Forelimb muscle (tissue), 1 donor: ENCODE data around the gene SNAP29. TPM values are rescaled to one million over a fixed set of nuclear protein-coding genes. Genes with fewer than 3 reads are reported as not detected.
A peak's percentile ranks its signal among the peaks of the same experiment; 100 is the strongest.
"Not testable (repeated sequence)": the region's sequence is repeated elsewhere in the genome, so short reads cannot be mapped to it uniquely, and the experiment has no call there.

Experiments used
- DNase-seq: peaks from one replicate; pipeline ENCODE4 v3.0.0-alpha.2; 2013; ENCODE audit warnings: low read depth
- polyA plus RNA-seq: library from polyadenylated mRNA; unstranded; fragments of 120-200 nt; gene quantifications from one replicate; pipeline ENCODE4 v1.2.1, GENCODE V29; 2013; ENCODE audit not compliant: insufficient read length

The SNAP29 gene
- polyA plus RNA-seq, 1 donor, result 18.0 TPM

DNA sequence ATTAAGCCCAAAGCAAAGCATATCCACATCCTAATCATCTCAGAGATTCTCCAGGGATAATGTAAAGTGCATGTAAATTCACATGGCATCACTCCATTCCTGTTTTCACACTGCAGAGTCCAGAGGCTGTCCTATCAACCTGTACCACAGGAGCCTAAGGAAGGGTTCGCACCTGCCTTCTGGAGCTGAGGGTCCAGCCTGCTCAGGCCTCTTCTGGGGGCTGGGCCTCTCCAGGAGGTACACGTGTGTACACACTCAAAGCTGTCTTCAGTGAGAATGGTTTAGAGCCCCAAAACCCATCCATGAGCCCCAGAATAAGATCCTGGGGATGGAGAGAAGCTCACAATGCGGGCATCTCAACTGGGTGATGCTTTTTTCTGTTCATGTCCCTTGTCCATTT lies 24.1 kb upstream of the SNAP29 start:
- no peak for DNase-seq

DNA sequence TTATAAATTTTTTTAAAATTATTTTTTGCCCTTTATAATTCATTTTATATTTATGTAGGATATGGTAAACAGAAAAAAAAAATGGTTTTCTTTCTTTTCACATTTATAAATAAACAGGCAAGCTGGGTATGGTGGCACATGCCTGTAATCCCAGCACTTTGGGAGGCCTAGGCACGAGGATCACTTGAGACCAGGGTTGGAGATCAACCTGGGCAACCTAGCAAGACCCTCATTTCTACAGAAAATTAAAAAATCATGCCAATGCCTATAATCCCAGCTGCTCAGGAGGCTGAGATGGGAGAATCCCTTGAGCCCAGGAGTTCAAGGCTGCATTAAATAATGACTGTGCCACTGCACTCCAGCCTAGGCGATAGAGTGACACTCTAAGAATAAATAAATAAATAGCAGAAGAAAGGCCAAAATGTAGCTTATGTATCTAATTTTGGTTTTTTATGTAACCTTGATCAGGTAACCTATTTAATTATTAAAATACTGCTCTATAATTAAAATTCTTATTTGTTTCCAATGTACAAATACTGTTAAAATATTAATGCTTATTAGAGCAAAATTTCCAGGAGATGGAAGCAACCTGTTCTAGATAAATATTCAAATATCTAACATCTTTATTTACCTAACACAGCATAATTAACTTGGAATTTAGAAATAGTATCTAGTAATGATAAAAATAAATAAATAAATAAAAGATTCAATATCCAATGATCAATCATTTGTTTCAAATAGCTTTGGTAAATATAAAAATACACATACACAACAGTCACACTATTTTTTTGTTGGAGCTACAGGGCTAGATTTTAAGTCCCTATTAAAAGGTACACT lies 21.6 kb upstream of the SNAP29 start:
- DNase-seq, result no peak

DNA sequence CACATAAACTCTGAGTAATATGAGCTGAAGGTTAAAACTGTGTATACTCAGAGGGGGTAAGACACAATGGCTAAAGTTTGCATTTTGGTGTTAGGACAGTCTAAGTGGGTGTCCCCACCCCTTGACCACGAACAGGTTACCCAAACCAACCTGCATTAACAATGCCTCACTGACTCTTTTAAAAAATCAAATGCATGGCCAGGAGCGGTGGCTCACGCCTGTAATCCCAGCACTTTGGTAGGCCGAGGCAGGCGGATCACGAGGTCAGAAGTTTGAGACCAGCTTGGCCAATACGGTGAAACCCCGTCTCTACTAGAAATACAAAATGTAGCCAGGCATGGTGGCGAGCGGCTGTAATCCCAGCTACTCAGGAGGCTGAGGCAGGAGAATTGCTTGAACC lies 19.5 kb upstream of the SNAP29 start:
- not testable (repeated sequence) for DNase-seq

DNA sequence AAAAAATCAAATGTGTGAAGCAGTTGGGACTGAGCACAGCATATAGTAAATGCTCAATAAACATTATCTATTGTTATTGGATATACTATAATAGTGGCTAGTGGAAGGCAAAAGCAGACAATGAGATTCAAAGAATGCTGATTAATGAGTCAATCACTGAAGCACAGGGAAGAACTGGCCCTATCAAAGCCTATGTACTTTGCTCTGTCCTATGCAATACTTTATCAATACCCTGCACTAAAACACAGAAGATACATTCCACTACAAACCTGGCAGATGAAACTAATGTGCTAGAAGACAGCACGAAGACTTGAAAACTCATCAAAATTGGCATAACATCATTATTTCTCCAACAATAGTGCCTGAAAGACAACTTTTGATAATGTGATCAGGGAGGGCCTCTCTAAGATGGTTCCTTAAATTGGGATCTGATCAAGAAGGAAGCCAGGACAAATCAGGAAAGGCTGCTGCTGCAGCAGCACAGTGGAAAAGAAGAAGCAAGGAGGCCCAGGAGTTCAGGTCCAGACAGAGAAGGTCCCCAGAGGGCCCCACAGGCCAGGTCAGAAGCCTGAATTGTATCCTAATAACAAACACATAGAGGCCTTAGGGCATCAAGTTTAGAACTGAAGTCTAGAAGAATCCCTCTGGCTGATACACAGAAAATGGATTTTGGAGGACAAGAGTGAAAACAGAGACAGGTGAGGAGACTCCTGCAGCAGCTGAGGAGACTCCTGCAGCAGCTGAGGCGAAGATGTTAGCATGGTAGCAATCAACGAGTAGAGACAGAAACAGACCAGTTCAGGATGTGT lies 18.8 kb upstream of the SNAP29 start:
- no peak for DNase-seq

DNA sequence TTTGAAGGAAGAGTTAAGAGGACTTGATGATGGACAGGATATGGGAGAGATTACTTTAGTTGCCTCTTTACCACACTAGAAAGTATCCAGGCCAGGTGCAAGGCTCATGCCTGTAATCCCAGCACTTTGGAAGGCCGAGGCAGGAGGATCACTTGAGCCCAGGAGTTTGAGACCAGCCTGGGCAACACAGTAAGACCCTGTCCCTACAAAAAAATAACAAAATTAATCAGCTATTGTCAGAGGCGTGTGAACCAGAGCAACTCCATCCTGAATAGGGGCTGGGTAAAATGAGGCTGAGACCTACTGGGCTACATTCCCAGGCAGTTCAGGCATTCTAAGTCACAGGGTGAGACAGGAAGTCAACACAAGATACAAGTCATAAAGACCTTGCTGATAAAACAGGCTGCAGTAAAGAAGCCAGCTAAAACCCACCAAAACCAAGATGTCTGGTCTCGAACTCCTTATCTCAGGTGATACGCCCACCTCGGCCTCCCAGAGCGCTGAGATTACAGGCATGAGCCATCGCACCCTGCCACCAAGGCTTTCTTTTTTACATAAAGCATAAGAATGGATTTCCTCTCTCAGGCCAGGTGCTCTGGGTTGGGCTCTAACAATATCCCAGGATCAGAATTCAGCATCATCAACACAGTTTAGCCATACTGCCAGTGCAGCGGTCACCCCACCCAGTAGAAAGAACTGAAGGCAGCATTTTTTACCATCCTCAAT lies 18.0 kb upstream of the SNAP29 start:
- DNase-seq, result no peak

DNA sequence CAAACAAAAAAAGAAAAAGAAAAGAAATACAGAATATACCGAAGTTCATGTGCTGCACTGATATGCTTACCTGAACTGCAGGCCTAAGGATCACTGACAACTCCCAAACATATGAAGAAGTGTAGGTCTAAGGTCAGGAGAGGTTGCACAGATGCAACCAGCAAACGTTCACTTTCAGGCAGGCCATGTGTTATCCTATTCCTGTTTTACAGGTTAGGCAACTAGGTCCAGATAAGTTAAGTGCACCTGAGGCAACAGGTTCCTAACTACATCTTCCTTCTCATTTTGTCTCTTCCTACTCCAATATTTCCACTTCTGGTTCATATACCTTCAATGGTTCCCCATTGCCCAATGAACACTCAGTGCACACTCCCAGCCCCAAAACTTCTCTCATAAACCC lies 15.3 kb upstream of the SNAP29 start:
- DNase-seq, result no peak

DNA sequence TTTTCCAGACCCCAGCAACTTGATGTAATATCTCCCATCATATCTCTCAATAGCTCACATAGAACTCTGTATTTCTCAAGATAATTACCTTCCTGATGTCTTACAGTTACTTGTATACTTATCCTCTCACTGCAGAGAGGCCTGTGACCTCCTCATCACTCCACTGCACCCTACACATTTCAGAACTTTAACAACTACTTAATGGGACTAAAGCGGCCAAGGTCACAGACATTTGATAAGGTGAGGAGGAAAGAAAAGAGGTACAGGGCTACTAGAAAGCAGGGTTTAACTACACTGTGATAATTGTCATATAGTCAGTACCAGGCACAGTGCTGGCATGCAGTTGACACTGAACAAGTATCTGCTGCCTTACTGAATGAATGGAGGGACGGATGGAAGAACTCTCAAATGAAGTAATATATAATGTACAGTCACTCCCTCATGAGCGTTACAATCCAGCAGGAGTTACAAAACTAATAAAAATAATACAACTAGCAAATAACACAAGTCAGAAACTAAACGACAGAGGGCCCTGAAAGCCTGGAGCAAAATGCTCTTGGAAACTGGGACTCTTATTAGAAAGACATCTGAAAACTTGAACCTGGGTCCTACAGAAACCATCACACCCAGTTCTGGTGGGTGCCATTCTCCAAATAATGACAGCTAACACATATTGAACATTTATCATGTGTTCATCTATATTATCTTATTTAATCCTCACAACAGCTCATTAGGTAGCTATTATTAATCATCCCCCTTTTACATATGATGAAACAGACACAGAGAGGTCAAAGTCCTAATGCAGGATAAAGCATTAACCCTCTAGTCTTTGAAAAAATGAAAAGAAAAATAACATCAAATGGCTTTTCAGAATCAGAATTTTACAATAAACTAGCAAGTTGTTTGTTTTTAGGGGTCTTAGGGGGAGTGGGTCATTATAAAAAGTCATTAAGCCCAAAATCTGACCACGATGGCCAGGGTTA lies 14.5 kb upstream of the SNAP29 start:
- DNase-seq, result no peak

DNA sequence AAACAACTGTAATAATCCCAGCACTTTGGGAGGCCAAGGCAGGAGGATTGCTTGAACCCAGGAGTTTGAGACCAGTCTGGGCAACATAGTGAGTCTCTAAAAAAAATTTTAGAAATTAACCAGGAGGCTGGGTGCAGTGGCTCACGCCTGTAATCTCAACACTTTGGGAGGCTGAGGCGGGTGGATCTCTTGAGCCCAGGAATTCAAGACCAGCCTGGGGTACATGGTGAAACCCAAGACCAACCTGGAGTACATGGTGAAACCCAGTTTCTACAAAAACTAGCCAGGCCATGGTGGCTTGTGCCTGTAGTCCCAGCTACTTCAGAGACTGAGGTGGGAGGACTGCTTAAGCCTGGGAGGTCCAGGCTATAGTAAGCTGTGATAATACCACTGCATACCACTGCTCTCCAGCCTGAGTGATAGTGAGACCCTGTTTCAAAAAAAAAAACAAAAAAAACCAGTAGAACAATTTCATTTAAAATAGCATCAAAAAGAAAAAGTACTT lies 11.4 kb upstream of the SNAP29 start:
- no peak for DNase-seq

DNA sequence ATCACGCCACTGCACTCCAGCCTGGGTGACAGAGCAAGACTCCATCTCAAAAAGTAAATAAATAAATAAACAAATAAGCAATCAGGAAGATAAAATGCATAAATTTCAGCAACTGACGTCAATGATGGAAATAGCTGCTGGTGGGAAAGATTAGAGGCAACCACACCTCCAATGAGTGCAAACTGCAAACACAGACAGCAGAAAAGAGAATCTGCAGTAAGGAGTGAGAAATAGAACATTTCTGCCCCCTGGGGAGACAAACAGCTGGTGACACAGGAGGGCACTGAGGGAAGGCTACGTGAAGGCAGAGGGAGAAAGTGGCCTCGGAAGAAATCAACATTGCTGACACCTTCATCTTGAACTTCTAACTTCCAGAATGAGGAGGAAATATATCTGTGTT lies 6.7 kb upstream of the SNAP29 start:
- DNase-seq, result no peak

DNA sequence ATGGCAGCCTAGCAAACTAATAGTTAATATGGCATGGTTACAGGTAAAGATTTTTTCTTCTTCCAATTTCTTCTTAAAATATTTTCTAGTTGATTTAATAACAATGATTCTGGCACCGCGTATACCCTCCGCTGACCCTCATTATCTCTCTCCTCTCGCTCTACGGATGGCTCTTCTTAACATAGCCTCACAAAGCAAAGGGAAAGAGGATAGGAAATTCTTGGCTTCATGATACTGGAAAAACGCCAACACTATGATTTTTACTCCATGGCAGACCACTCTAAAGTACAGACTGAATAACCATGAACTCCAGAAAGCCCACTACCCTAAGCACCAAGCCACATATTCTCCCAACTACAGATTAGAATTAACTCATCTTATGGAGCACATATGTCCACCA lies 6.3 kb upstream of the SNAP29 start:
- no peak for DNase-seq

DNA sequence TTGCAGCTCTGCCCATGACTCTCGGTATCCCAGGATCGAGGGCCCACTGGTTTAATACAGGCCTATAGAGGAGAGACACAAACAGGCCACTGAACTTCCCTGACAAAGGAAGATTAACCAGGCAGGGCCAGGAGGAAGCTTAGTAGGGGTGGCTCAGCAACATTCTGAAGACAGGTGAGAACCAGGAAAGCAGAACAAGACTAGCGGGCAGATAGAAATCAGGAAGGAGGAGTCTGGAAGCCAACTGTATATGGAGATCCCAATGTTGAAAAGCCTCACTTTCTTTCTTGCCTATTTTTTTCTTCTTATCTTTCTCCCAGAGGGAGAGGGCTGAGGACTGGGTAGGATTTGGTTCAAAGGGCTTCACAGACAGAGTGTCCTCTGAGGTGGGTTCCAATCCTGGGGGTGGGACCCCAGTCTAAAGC lies 5.6 kb upstream of the SNAP29 start:
- no peak for DNase-seq

DNA sequence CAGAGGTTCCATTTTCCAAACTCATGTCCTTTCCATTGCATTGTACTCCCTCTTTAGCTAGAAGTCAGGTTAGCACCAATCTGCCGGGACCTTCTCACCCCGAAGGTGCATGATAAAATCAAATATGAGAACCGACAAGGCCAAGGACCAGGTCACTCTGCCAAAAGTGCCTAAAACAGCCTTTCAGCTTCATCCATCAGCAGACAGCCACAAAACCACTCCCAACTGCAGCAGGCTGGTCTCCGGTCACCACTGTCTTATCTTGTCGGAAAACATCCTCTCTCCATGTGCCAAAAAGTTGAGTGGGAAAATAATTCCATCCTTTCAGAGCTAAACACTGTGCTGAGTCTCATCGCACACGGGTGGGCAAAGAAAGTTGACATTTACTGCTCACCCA lies 1.6 kb upstream of the SNAP29 start:
- DNase-seq, result no peak

DNA sequence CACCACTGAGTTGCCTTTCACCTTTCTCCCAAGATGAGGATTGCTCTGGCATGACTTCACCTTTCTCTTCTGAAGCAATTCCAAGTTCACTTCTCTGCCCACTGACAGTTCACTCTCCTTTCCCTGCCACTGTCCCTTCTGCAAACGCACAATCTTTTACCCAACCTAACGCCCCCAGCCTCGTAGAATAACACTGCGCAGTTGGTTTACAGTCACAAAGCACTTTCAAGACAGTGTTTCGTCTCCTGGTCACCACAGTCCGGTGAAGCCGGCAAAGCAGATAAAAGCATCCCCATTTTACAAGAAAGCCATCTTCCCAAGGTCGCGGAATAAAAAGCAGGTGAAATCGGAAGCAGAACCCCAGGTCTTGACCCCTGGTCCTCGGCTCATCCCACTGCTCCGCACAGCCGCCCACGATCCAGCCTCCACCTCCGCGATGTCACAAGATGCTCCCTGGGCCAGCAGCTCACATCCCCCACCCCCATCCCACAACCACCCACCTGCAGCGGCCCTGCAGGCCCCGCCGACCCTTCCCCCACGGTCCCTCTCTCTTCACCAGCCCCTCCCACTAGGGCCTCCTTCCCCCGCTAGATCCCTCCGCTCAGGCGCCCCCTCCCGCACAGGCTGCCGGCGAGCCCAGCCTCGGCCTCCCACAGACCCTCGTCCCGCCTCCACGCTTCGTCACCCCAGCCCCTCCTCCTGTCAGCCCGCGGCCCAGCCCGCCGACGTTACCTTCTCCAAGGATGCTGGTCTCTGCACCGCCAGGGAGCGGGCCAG lies 781 bp upstream of the SNAP29 start:
- peak; percentile 60 for DNase-seq

DNA sequence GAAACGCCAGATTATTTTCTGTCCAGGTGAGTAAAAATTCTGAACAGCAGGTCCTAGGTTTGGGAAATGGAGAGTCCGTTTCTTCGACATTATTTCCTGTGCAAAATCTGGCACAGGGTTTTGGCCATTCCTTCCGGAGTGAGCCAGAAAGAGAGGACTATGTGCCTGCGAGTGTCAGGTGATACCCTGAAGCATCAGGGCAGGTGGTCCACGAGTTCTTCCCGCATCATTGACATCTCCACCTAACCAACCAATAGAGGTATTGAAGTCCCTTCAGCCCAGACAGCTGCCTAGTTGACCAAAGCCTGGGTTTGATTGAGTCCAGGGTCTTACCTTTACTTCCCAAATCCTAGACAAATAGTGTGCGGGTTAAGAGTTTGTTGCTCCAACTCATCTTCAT lies 808 bp downstream of the SNAP29 start:
- no peak for DNase-seq

DNA sequence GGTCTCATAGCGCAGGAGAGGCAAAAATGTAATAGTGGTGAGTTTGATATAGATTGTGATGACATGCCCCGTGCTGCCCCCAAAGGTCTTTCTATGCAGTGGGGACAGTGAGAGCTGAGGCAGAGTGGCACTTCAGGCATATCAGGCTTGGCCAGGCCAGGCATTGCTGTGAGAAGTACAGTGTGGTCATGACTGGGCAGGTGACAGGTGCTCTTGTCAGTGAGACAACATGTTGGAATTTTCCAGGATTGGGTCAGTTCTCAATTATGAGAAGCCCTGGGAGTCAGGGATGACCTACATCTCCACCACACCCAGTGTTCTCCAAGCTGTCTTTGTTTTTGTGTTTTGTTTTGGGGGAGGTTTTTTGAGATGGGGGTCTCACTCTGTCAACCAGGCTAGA lies 3.7 kb downstream of the SNAP29 start:
- DNase-seq, result no peak

DNA sequence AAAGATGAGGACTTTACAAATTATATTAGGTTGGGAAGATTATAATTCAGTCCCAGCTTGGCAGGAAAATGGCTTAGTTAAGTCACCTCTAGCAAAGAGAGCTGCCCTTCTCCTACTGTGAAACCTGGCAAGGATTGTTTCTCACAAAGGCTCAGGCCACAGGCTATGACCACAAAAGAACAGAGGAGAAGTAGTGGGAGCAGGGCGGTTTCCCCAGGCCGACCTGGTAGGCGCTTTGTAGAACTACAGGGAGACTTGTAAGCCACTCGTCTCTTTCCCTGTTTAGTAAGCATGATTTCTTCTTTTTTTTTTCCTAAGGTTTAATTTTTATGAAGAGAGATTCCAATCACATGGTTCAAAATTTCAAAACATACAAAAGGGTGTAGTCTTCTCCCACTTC lies 4.6 kb downstream of the SNAP29 start:
- DNase-seq, result no peak

DNA sequence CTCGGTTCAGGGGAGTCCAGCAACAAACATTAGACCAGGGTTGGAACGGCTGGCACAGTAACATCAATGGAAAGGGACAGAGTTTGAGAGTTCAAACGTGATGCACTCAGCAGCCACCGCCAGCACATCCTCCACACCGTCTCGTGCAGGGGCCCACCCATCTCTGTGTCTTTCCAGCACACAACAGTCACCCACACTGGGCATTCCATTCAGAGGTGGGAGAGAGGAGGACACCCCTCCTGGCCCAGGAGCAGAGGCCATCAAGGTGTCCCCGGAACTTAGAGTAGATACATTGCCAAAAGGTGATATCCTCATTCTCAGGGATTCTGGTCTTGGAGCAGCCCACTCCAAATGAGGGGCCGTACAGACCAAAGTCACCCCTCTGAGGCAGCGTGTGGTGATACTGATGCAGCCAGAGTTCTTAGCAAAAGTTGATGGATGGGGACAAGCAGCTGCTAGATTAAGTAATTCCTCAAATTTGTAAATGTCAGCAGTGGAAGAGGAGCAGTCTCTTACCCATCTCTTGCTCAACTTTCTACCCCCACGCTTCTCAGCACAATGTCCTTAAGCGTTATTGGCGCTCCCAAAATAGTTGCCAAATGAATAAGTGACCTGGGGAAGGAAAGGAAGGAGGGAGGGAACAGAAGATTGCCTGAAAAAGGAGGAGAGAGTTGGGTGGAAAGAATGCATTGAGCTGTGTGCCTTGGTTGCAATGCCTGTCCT lies 5.5 kb downstream of the SNAP29 start:
- DNase-seq, result no peak

DNA sequence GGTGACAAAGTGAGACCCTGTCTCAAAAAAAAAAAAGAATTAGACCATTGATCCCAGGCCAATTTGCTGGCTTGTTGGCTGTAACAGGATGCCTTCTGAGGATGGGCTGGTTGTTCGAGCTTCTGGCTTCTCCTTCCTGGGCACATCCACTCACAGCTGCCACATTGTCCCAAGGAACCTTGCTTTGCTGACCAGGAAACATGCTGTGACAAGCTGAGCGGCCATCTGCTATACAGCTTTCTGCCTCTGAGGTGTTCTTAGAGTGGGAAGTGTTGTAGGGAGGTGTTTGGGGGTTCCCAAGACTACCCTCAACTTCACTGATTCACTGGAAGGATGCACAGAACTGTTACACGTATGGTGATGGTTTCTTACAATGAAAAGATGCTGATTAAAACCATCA lies 6.5 kb downstream of the SNAP29 start:
- DNase-seq, result no peak

DNA sequence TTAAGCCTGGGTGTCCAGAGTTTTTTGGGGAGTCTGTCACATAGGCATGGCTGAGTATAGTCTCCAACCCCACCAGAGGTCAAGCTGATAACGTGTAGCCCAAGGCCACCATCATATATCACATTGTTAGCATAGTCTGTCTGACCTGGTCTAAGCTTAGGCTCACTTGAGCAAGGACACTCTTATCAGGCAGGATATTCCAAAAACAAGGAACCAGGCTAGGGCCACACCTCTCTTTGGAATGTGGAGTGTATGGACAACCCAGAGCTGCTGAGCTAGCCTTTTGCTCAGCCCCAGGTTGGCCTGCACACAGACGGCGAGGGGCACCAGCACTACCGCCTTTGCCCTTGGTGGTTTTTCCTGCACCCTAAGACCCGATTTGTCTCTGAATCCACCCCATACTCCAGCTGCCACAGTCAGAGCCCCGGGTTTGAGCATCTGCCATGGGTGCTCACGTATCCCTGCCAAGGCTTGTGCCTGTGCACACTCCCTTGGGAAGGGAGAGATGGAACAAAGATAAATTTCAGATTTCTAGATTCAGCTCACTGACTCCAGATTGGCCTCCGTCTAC lies 7.2 kb downstream of the SNAP29 start:
- DNase-seq, result no peak
